Neural cell (in vitro differentiated cells): ENCODE data around the gene SRSF12. TPM values are rescaled to one million over a fixed set of nuclear protein-coding genes. Genes with fewer than 3 reads are reported as not detected.
"Not testable (repeated sequence)": the region's sequence is repeated elsewhere in the genome, so short reads cannot be mapped to it uniquely, and the experiment has no call there.

ENCODE experiments used
- H2AFZ ChIP-seq: fragments of 200-600, 300-800 bp; sonication (generic), shearing (Covaris generic); 2 replicates; pipeline ENCODE4 v1.6.0; 2014; ENCODE audit warnings: low read depth, mild to moderate bottlenecking, antibody characterized with exemption, low read length, moderate library complexity
- H3F3A ChIP-seq: fragments of 200-600 bp; shearing (Covaris generic); 2 replicates; pipeline ENCODE4 v1.6.1; 2016; ENCODE audit warnings: mild to moderate bottlenecking, moderate library complexity, mixed read lengths, antibody characterized with exemption, low read length; ENCODE audit not compliant: insufficient read depth, poor library complexity, severe bottlenecking
- H3K27ac ChIP-seq: fragments of 200-600, 300-800 bp; sonication (generic), shearing (Covaris generic); 2 replicates; pipeline ENCODE4 v1.5.1; 2014; ENCODE audit warnings: mild to moderate bottlenecking, low read length, moderate library complexity
- H3K27me3 ChIP-seq: fragments of 300-800, 200-600 bp; sonication (generic), shearing (Covaris generic); 2 replicates; pipeline ENCODE4 v1.6.0; 2014; ENCODE audit warnings: mild to moderate bottlenecking, low read depth, low read length, moderate library complexity; ENCODE audit not compliant: insufficient read depth
- H3K36me3 ChIP-seq: fragments of 300-800, 200-600 bp; sonication (generic), shearing (Covaris generic); 2 replicates; pipeline ENCODE4 v1.5.1; 2014; ENCODE audit warnings: mild to moderate bottlenecking, antibody characterized with exemption, low read length, moderate library complexity; ENCODE audit not compliant: insufficient read depth
- H3K4me2 ChIP-seq: fragments of 300-800, 200-600 bp; sonication (generic), shearing (Covaris generic); 2 replicates; pipeline ENCODE4 v1.6.0; 2014; ENCODE audit warnings: mild to moderate bottlenecking, low read length
- H3K4me3 ChIP-seq: fragments of 300-800, 200-600 bp; sonication (generic), shearing (Covaris generic); 2 replicates; pipeline ENCODE4 v1.5.1; 2014; ENCODE audit warnings: mild to moderate bottlenecking, low read length, moderate library complexity
- H3K79me2 ChIP-seq: fragments of 200-600 bp; shearing (Covaris generic); replicated peaks from 2 replicates; pipeline ENCODE4 v1.6.0; 2014; ENCODE audit warnings: mild to moderate bottlenecking, low read length, moderate library complexity; ENCODE audit not compliant: insufficient read depth
- H3K9ac ChIP-seq: fragments of 300-800, 200-600 bp; sonication (generic), shearing (Covaris generic); 2 replicates; pipeline ENCODE4 v1.6.1; 2016; ENCODE audit warnings: mild to moderate bottlenecking, low read length, mixed read lengths
- H3K9me2 ChIP-seq: fragments of 200-600 bp; shearing (Covaris generic); 2 replicates; pipeline ENCODE4 v1.6.1; 2016; ENCODE audit warnings: mild to moderate bottlenecking, low read length, mixed read lengths; ENCODE audit not compliant: insufficient read depth
- H3K9me3 ChIP-seq: fragments of 200-600, 300-800 bp; sonication (generic), shearing (Covaris generic); 2 replicates; pipeline ENCODE4 v1.6.1; 2016; ENCODE audit warnings: mild to moderate bottlenecking, mixed run types, low read length, moderate library complexity, mixed read lengths
- H4K20me1 ChIP-seq: fragments of 200-600 bp; shearing (Covaris generic); 2 replicates; pipeline ENCODE4 v1.6.1; 2016; ENCODE audit warnings: mild to moderate bottlenecking, mixed run types; ENCODE audit not compliant: insufficient read depth
- EP300 ChIP-seq: fragments of 450-650 bp; conservative IDR thresholded peaks from 2 replicates; pipeline ENCODE4 v1.6.1; 2014; ENCODE audit warnings: antibody characterized with exemption, mild to moderate bottlenecking, moderate library complexity; ENCODE audit not compliant: poor library complexity, severe bottlenecking
- MXI1 ChIP-seq: fragments of 450-650 bp; conservative IDR thresholded peaks from 2 replicates; pipeline ENCODE4 v1.6.1; 2014; ENCODE audit warnings: antibody characterized with exemption, mild to moderate bottlenecking; ENCODE audit not compliant: poor library complexity, severe bottlenecking
- RAD21 ChIP-seq: fragments of 450-650 bp; conservative IDR thresholded peaks from 2 replicates; pipeline ENCODE4 v1.6.1; 2014; ENCODE audit warnings: antibody characterized with exemption, mild to moderate bottlenecking, moderate library complexity
- SMC3 ChIP-seq: fragments of 450-650 bp; conservative IDR thresholded peaks from 2 replicates; pipeline ENCODE4 v1.6.1; 2014; ENCODE audit warnings: antibody characterized with exemption, mild to moderate bottlenecking, moderate library complexity; ENCODE audit not compliant: poor library complexity
- polyA plus RNA-seq: library from polyadenylated mRNA; depleted of rRNA; stranded (reverse); fragments of >200 nt; gene quantifications from 2 replicates; pipeline ENCODE4 v1.2.3, GENCODE V29; 2014
- TF ChIP-seq, protein P1 (sequence below): fragments of 450-650 bp; IDR thresholded peaks from 2 replicates; pipeline ENCODE4 v1.5.1; 2014; ENCODE audit warnings: antibody characterized with exemption, mild to moderate bottlenecking, moderate library complexity; ENCODE audit not compliant: poor library complexity, severe bottlenecking

The SRSF12 gene
- polyA plus RNA-seq, 1 donor from 2014 or later = 44.0 TPM

DNA sequence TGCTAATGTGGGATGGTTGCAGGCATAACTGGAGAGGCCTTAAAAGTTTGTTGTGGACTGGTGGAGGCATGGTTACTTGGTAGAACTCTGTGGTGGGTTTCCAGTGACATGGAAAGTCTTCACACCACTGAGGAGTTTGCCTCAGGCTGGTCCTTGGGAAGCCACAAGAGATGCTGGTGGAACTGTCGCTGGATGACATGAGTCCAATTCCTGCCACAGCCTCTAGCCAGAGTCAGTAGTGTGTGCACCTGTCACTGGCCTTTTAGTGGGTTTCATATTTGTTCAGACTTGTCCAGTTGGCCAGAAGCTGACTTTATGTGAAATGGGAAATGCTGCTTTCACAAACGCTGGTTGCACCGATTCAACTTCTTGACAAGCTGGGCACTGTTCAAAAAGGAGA, 13.7 kb upstream of the SRSF12 start:
- H3K9me3 ChIP-seq = no peaks in the 10 kb centered on the region
- no peak for TF ChIP-seq MXI1
- no peak for TF ChIP-seq EP300
- TF ChIP-seq, protein P1, sequence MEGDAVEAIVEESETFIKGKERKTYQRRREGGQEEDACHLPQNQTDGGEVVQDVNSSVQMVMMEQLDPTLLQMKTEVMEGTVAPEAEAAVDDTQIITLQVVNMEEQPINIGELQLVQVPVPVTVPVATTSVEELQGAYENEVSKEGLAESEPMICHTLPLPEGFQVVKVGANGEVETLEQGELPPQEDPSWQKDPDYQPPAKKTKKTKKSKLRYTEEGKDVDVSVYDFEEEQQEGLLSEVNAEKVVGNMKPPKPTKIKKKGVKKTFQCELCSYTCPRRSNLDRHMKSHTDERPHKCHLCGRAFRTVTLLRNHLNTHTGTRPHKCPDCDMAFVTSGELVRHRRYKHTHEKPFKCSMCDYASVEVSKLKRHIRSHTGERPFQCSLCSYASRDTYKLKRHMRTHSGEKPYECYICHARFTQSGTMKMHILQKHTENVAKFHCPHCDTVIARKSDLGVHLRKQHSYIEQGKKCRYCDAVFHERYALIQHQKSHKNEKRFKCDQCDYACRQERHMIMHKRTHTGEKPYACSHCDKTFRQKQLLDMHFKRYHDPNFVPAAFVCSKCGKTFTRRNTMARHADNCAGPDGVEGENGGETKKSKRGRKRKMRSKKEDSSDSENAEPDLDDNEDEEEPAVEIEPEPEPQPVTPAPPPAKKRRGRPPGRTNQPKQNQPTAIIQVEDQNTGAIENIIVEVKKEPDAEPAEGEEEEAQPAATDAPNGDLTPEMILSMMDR = no peak
- TF ChIP-seq SMC3 = no peak
- no peak for TF ChIP-seq RAD21
- no peaks in the 10 kb centered on the region for H3F3A ChIP-seq
- H3K9me2 ChIP-seq = no peaks in the 10 kb centered on the region
- no peaks in the 10 kb centered on the region for H3K36me3 ChIP-seq
- H3K4me2 ChIP-seq = no peak overlapping the region
- H3K4me3 ChIP-seq = no peak overlapping the region
- H3K79me2 ChIP-seq = no peaks in the 10 kb centered on the region
- H4K20me1 ChIP-seq = no peaks in the 10 kb centered on the region
- H3K27me3 ChIP-seq = no peaks in the 10 kb centered on the region
- no peak overlapping the region for H3K27ac ChIP-seq
- H3K9ac ChIP-seq = no peak overlapping the region
- H2AFZ ChIP-seq = no peak overlapping the region

DNA sequence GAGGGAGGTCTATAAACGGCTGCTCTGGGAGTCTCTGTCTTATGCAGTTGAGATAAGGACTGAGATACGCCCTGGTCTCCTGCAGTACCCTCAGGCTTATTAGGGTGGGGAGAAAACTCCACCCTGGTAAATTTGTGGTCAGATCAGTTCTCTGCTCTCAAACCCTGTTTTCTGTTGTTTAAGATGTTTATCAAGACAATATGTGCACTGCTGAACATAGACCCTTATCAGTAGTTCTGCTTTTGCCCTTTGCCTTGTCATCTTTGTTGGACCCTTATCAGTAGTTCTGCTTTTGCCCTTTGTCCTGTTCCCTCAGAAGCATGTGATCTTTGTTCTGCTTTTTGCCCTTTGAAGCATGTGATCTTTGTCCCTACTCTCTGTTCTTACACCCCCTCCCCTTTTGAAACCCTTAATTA, 10.4 kb upstream of the SRSF12 start:
- not testable (repeated sequence) for H3K4me3 ChIP-seq, H3F3A ChIP-seq, H3K9me3 ChIP-seq, H3K36me3 ChIP-seq, H3K9ac ChIP-seq, H4K20me1 ChIP-seq, H3K9me2 ChIP-seq, H3K4me2 ChIP-seq, H2AFZ ChIP-seq, H3K79me2 ChIP-seq, H3K27me3 ChIP-seq, H3K27ac ChIP-seq

DNA sequence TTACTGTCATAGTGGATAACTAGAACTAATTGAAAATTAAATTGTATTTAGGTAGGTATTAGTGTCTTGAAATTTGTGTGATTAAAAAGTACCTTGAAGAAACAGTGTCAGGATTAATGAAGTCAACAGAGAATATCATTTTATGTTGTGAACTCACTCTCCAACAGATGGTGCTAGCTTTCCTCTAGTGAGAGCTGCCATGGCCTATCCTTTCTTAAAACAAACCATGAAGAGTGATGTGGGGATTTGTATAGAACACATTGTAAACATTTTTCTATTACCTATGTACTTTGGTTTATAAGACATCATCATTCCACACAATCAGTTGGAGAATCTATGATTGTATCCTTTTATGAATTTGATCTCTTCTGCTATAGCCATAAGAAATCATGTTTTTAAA, 4.8 kb upstream of the SRSF12 start:
- no peak overlapping the region for H3K27ac ChIP-seq
- no peak overlapping the region for H2AFZ ChIP-seq
- H3K9me3 ChIP-seq = no peaks in the 10 kb centered on the region
- H3K4me3 ChIP-seq = no peak overlapping the region
- H3K9ac ChIP-seq = no peak overlapping the region
- no peak for TF ChIP-seq MXI1
- TF ChIP-seq RAD21 = peak; percentile 78
- TF ChIP-seq, protein P1 = peak; percentile 76
- peak; percentile 76 for TF ChIP-seq SMC3
- H3F3A ChIP-seq = no peaks in the 10 kb centered on the region
- H3K27me3 ChIP-seq = no peaks in the 10 kb centered on the region
- H3K36me3 ChIP-seq = no peaks in the 10 kb centered on the region
- no peak overlapping the region for H3K4me2 ChIP-seq
- no peaks in the 10 kb centered on the region for H4K20me1 ChIP-seq
- no peaks in the 10 kb centered on the region for H3K79me2 ChIP-seq
- H3K9me2 ChIP-seq = no peaks in the 10 kb centered on the region
